GM08714 (cell line): ENCODE data around the gene ANKS1B.

Experiments
- H3K4me3 ChIP-seq: fragments of 200-500 bp; sonication (Bioruptor generic); 2 replicates; pipeline ENCODE4 v1.5.1; 2014; ENCODE audit warnings: mild to moderate bottlenecking, low read length, inconsistent platforms
- ZNF274 ChIP-seq: IDR thresholded peaks from 2 replicates; pipeline ENCODE4 v1.6.1; 2012; ENCODE audit warnings: mild to moderate bottlenecking, low read depth, low read length

The ANKS1B gene

GRCh38 chr12:99389751-99390150 is 595.0 kb downstream of the ANKS1B start:
- no peak overlapping the region for H3K4me3 ChIP-seq
- TF ChIP-seq ZNF274: no peak

- H3K4me3 ChIP-seq: no peak overlapping the region
- TF ChIP-seq ZNF274: no peak
Observed at GRCh38 chr12:99388671-99389195, 596.0 kb downstream of the ANKS1B start.

GRCh38 chr12:99387661-99388060 is 597.1 kb downstream of the ANKS1B start:
- no peak for TF ChIP-seq ZNF274
- no peak overlapping the region for H3K4me3 ChIP-seq

- TF ChIP-seq ZNF274: no peak
- no peak overlapping the region for H3K4me3 ChIP-seq
Observed at GRCh38 chr12:99386907-99387306, 597.8 kb downstream of the ANKS1B start.

GRCh38 chr12:99383258-99383657 is 601.5 kb downstream of the ANKS1B start:
- H3K4me3 ChIP-seq: no peak overlapping the region
- no peak for TF ChIP-seq ZNF274

GRCh38 chr12:99381992-99382391 is 602.7 kb downstream of the ANKS1B start:
- no peak overlapping the region for H3K4me3 ChIP-seq
- no peak for TF ChIP-seq ZNF274

GRCh38 chr12:99380701-99381100 is 604.0 kb downstream of the ANKS1B start:
- no peak for TF ChIP-seq ZNF274
- H3K4me3 ChIP-seq: no peak overlapping the region

GRCh38 chr12:99374023-99374422 is 610.7 kb downstream of the ANKS1B start:
- TF ChIP-seq ZNF274: no peak
- no peak overlapping the region for H3K4me3 ChIP-seq

GRCh38 chr12:99372257-99372920 is 612.3 kb downstream of the ANKS1B start:
- TF ChIP-seq ZNF274: no peak
- no peak overlapping the region for H3K4me3 ChIP-seq

- no peak overlapping the region for H3K4me3 ChIP-seq
- TF ChIP-seq ZNF274: no peak
Observed at GRCh38 chr12:99370421-99371138, 614.2 kb downstream of the ANKS1B start.

GRCh38 chr12:99367181-99367580 is 617.6 kb downstream of the ANKS1B start:
- no peak for TF ChIP-seq ZNF274
- no peak overlapping the region for H3K4me3 ChIP-seq

GRCh38 chr12:99352269-99352668 is 632.5 kb downstream of the ANKS1B start:
- no peak overlapping the region for H3K4me3 ChIP-seq
- no peak for TF ChIP-seq ZNF274

GRCh38 chr12:99343960-99344359 is 640.8 kb downstream of the ANKS1B start:
- H3K4me3 ChIP-seq: no peak overlapping the region
- TF ChIP-seq ZNF274: no peak

GRCh38 chr12:99339663-99340062 is 645.1 kb downstream of the ANKS1B start:
- no peak for TF ChIP-seq ZNF274
- H3K4me3 ChIP-seq: no peak overlapping the region

- H3K4me3 ChIP-seq: no peak overlapping the region
- TF ChIP-seq ZNF274: no peak
Observed at GRCh38 chr12:99334285-99335056, 650.3 kb downstream of the ANKS1B start.
